DOHH2 (cell line): ENCODE data around the gene LRRC56.

Experiments used
- EZH2phosphoT487 ChIP-seq: fragments of 200-600 bp; sonication (generic); IDR thresholded peaks from 2 replicates; pipeline ENCODE4 v1.6.1; 2017; ENCODE audit warnings: borderline replicate concordance, mild to moderate bottlenecking, antibody characterized with exemption, low read length, moderate library complexity, mixed read lengths
- TF ChIP-seq, protein P1 (sequence below): fragments of 200-600 bp; sonication (generic); IDR thresholded peaks from one replicate; pipeline ENCODE4 v1.5.1; 2014; ENCODE audit warnings: antibody characterized with exemption, mild to moderate bottlenecking, low read depth, low read length; ENCODE audit not compliant: poor library complexity, severe bottlenecking

DNA sequence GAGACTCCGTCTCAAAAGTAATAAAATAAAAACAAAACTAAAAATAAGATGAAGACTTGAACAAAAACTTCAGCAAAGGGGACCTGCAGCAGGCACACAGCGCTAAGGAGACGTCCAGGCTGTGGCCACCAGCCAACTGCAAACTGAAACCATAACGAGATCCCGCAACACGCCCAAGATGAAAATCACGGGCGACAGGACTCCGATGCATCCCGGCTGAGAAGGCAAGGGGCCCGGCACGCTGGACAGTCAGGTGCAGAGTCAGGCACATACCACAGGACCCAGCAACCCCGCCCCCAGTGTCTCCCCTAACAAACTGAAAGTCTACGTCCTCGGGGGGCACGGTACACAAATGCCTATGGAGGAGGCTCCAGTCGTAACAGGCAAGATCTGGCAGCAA lies 11.1 kb upstream of the LRRC56 start:
- TF ChIP-seq, protein P1, sequence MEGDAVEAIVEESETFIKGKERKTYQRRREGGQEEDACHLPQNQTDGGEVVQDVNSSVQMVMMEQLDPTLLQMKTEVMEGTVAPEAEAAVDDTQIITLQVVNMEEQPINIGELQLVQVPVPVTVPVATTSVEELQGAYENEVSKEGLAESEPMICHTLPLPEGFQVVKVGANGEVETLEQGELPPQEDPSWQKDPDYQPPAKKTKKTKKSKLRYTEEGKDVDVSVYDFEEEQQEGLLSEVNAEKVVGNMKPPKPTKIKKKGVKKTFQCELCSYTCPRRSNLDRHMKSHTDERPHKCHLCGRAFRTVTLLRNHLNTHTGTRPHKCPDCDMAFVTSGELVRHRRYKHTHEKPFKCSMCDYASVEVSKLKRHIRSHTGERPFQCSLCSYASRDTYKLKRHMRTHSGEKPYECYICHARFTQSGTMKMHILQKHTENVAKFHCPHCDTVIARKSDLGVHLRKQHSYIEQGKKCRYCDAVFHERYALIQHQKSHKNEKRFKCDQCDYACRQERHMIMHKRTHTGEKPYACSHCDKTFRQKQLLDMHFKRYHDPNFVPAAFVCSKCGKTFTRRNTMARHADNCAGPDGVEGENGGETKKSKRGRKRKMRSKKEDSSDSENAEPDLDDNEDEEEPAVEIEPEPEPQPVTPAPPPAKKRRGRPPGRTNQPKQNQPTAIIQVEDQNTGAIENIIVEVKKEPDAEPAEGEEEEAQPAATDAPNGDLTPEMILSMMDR = no peak
- TF ChIP-seq EZH2phosphoT487 = no peak
